ENCODE results near the gene IL5RA. TPM values are rescaled to one million over a fixed set of nuclear protein-coding genes. Genes with fewer than 3 reads are reported as not detected.

IL5RA gene
- total RNA-seq (2022; extraction: Qiagen RNA extraction; ENCODE audit: low read depth): not detected in 5 replicates

GRCh38 chr3:3110299-3110630 lies at the start of gene IL5RA:
Gene IL5RA (minus strand): TSS chr3:3110374. CDS start chr3:3104984, 5,390 bp downstream.

GRCh38 chr3:3126477-3127431 lies 16.6 kb upstream of the IL5RA start, which contains the start of gene TRNT1:
Gene TRNT1 (plus strand): TSS chr3:3126940. CDS start chr3:3129041, 2,101 bp downstream.

Other genes starting within 250 kb of the IL5RA start
- gene TRNT1, start 16.6 kb upstream of the IL5RA start, total RNA-seq (2022; extraction: Qiagen RNA extraction; ENCODE audit: low read depth): 25.0 to 36.2 TPM (median 33.8 TPM) in 5 replicates
- gene CRBN, start 69.3 kb upstream of the IL5RA start, total RNA-seq (2022; extraction: Qiagen RNA extraction; ENCODE audit: low read depth): 25.9 to 30.4 TPM (median 26.9 TPM) in 5 replicates